Smooth muscle cell (in vitro differentiated cells): Measurements from ENCODE around the gene ZNF362. TPM values are rescaled to one million over a fixed set of nuclear protein-coding genes. Genes with fewer than 3 reads are reported as not detected.

Experiments
- DNase-seq: peaks from one replicate; lab custom pipeline; 2025; ENCODE audit not compliant: unreplicated experiment; lab: John Stamatoyannopoulos, UW
- H2AFZ ChIP-seq: fragments of 200-600 bp; sonication (generic); 2 replicates; pipeline ENCODE4 v1.6.0; 2016; ENCODE audit warnings: antibody characterized with exemption, low read depth, mild to moderate bottlenecking
- H3F3A ChIP-seq: fragments of 200-600 bp; sonication (generic); 2 replicates; pipeline ENCODE4 v1.6.0; 2017; ENCODE audit warnings: antibody characterized with exemption, low read depth
- H3K27ac ChIP-seq: fragments of 200-600 bp; sonication (generic); 2 replicates; pipeline ENCODE4 v1.5.1; 2016; ENCODE audit warnings: low read depth, mild to moderate bottlenecking
- H3K27me3 ChIP-seq: fragments of 200-600 bp; sonication (generic); 2 replicates; pipeline ENCODE4 v1.6.1; 2016; ENCODE audit warnings: low read depth, mild to moderate bottlenecking
- H3K36me3 ChIP-seq: fragments of 200-600 bp; sonication (generic); 2 replicates; pipeline ENCODE4 v1.5.1; 2016; ENCODE audit warnings: low read depth
- H3K4me1 ChIP-seq: fragments of 200-600 bp; sonication (generic); 2 replicates; pipeline ENCODE4 v1.5.1; 2016; ENCODE audit warnings: low read depth
- H3K4me2 ChIP-seq: fragments of 200-600 bp; sonication (generic); 2 replicates; pipeline ENCODE4 v1.6.0; 2016; ENCODE audit warnings: mild to moderate bottlenecking
- H3K4me3 ChIP-seq: fragments of 200-600 bp; sonication (generic); 2 replicates; pipeline ENCODE4 v1.5.1; 2016; ENCODE audit warnings: mild to moderate bottlenecking
- H3K79me2 ChIP-seq: fragments of 200-600 bp; sonication (generic); 2 replicates; pipeline ENCODE4 v1.6.0; 2016; ENCODE audit warnings: low read depth, mild to moderate bottlenecking
- H3K9ac ChIP-seq: fragments of 200-600 bp; sonication (generic); 2 replicates; pipeline ENCODE4 v1.6.0; 2016; ENCODE audit warnings: low read depth
- H3K9me3 ChIP-seq: fragments of 200-600 bp; sonication (generic); replicated peaks from 2 replicates; pipeline ENCODE4 v1.5.1; 2016; ENCODE audit warnings: low read depth
- H4K20me1 ChIP-seq: fragments of 200-600 bp; sonication (generic); 2 replicates; pipeline ENCODE4 v1.6.0; 2016; ENCODE audit warnings: low read depth
- WGBS: methylation state at CpG from one replicate; pipeline ENCODE4 v1.1.7; 2016; ENCODE audit warnings: low lambda C conversion rate; 5-methylcytosine and 5-hydroxymethylcytosine counted together
- polyA plus RNA-seq: library from polyadenylated mRNA; unstranded; fragments of >200 nt; fragmentation: Nextera tagmentation; extraction: Ambion mirVana; gene quantifications from 2 replicates; pipeline ENCODE4 v1.2.1, GENCODE V29; 2016
- total RNA-seq: library from RNA; depleted of rRNA; stranded (reverse); fragments of >200 nt; gene quantifications from 2 replicates; pipeline ENCODE4 v1.2.3, GENCODE V29; 2014
- TF ChIP-seq, protein P1 (sequence below): fragments of 200-600 bp; sonication (generic); IDR thresholded peaks from 2 replicates; pipeline ENCODE4 v1.5.1; 2017; ENCODE audit warnings: borderline replicate concordance, mild to moderate bottlenecking, antibody characterized with exemption; ENCODE audit not compliant: insufficient read depth, poor library complexity, severe bottlenecking

Gene ZNF362
- total and polyA plus RNA-seq, 2 experiments from 2014 or later, result 30.0 to 38.2 TPM

DNA sequence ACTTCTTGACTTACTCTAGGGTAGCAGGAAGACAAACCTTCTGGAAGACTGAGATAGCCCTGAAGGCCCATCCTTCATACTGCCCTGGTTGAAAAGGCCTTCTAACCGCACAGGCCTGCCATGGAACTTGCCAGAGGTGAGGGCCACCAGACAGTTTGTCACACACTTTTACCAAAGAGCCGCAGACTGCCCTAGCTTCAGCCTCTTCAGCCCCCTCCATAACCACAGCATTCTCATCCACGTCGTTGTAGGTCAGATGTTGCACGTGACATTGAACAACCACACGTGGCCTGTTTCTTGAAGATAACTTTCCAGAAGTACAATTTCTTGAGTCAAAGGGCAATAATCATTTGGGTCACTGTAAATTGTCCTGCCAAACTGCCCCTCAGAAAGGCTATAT, 18.9 kb downstream of the ZNF362 start:
- Histone ChIP-seq H4K20me1 (peaks cover 60% of the 10 kb centered on the region), H3K27ac (no peak overlapping the region), H3K4me1 (no peaks in the 10 kb centered on the region), H3K27me3 (no peaks in the 10 kb centered on the region), H2AFZ (no peak overlapping the region), H3K9ac (no peak overlapping the region), H3F3A (no peaks in the 10 kb centered on the region), H3K9me3 (no peaks in the 10 kb centered on the region), H3K4me2 (no peak overlapping the region), H3K36me3 (no peaks in the 10 kb centered on the region), H3K4me3 (no peak overlapping the region), H3K79me2 (peaks cover 17% of the 10 kb centered on the region)
- TF ChIP-seq, protein P1, sequence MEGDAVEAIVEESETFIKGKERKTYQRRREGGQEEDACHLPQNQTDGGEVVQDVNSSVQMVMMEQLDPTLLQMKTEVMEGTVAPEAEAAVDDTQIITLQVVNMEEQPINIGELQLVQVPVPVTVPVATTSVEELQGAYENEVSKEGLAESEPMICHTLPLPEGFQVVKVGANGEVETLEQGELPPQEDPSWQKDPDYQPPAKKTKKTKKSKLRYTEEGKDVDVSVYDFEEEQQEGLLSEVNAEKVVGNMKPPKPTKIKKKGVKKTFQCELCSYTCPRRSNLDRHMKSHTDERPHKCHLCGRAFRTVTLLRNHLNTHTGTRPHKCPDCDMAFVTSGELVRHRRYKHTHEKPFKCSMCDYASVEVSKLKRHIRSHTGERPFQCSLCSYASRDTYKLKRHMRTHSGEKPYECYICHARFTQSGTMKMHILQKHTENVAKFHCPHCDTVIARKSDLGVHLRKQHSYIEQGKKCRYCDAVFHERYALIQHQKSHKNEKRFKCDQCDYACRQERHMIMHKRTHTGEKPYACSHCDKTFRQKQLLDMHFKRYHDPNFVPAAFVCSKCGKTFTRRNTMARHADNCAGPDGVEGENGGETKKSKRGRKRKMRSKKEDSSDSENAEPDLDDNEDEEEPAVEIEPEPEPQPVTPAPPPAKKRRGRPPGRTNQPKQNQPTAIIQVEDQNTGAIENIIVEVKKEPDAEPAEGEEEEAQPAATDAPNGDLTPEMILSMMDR, result no peak
- DNase-seq, result no peak
- 91% methylated on average over 6 of the region's 6 CpGs for WGBS

DNA sequence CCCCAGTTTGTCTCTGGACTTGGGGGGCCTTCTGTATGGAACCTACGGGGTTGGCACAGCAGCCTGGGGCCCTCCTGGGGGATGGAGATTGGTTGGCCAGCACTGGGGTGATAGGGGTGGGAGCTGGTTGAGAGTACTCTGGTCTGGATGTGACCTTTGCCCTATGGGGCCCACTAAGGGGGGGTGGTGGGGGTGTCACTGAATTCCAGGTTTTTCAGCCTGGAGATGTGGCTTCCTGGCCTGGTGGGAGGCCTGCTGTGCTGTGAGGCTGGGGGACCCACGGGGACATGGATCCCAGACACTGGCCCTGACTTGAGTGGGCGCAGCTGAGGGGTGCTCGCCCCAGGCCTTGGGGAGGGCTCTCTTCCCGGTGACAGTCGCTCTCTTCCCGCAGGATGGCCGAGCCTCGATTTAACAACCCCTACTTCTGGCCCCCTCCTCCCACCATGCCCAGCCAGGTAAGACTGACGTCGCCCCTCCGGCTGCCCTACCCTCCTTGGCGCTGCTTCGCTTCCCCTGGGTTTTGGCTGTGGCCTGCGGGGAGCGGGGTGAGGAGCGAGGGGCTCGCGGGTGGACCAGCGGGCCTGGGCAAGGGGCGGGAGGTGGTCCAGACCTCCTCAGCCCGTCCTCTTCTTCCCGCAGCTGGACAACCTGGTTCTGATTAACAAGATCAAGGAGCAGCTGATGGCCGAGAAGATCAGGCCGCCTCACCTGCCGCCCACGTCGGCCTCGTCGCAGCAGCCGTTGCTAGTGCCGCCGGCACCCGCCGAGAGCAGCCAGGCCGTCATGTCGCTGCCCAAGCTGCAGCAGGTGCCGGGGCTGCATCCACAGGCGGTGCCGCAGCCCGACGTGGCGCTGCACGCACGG, 19.6 kb downstream of the ZNF362 start:
- H3F3A ChIP-seq, result no peaks in the 10 kb centered on the region
- DNase-seq, result no peak
- no peaks in the 10 kb centered on the region for H3K9me3 ChIP-seq
- H2AFZ ChIP-seq, result no peak overlapping the region
- H3K79me2 ChIP-seq, result peaks cover 11% of the 10 kb centered on the region
- TF ChIP-seq, protein P1, result no peak
- H3K27ac ChIP-seq, result no peak overlapping the region
- 97% methylated on average over 40 of the region's 45 CpGs for WGBS
- no peak overlapping the region for H3K4me2 ChIP-seq
- H3K27me3 ChIP-seq, result no peaks in the 10 kb centered on the region
- peaks cover 52% of the 10 kb centered on the region for H4K20me1 ChIP-seq
- H3K4me3 ChIP-seq, result no peak overlapping the region
- no peaks in the 10 kb centered on the region for H3K36me3 ChIP-seq
- H3K4me1 ChIP-seq, result no peaks in the 10 kb centered on the region
- H3K9ac ChIP-seq, result no peak overlapping the region

DNA sequence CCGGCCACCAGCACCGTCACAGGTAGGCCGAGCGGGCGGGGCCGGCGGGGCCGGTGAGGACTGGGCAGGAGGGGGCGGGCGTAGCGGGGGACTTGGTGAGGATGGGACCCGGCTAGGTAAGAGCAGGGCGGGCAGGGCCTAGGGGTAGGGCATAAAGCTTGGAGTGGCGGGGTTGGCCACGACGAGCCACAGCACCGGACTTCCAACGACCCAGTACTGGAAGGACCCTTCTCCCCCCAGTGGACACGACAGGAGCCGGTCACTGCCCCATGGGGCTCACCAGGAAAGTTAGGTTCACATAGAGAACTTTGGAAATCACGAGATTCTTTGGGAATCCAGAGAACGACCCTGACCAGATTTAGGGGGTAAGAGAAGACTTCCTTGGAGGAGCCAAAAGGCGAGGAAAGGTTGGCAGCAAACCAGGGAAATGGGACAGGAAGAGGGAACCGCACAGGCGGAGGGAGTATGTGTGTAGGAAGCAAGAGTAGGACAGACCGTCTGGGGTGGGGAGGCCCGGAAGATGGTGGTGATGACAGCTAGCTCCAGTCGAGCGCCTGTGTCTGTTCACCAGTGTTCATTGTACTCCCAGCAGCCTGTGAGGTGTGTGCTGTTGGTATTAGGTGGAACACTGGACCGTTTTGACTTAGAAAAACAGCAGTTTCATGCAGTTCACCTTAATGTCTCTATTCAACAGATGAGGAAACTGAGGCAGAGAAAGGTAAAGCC, 20.4 kb downstream of the ZNF362 start:
- peaks cover 6% of the 10 kb centered on the region for H3K79me2 ChIP-seq
- no peak overlapping the region for H3K27ac ChIP-seq
- no peak overlapping the region for H3K4me3 ChIP-seq
- DNase-seq, result no peak
- WGBS, result 92% methylated on average over 21 of the region's 30 CpGs
- no peak overlapping the region for H3K9ac ChIP-seq
- H3K27me3 ChIP-seq, result no peaks in the 10 kb centered on the region
- no peaks in the 10 kb centered on the region for H3K4me1 ChIP-seq
- no peak overlapping the region for H2AFZ ChIP-seq
- peaks cover 44% of the 10 kb centered on the region for H4K20me1 ChIP-seq
- H3K9me3 ChIP-seq, result no peaks in the 10 kb centered on the region
- TF ChIP-seq, protein P1, result no peak
- no peak overlapping the region for H3K4me2 ChIP-seq
- no peaks in the 10 kb centered on the region for H3F3A ChIP-seq
- H3K36me3 ChIP-seq, result no peaks in the 10 kb centered on the region
